Measurements from ENCODE around the gene PSMD14.
"Not testable (repeated sequence)": the region's sequence is repeated elsewhere in the genome, so short reads cannot be mapped to it uniquely, and the experiment has no call there.

PSMD14 gene

GRCh38 chr2:161308178-161308955, at the start of gene PSMD14:
Gene PSMD14 (plus strand): TSS chr2:161308425. CDS start chr2:161318826, 10,401 bp downstream.
- peak; percentile 83 for DNase-seq

GRCh38 chr2:161265874-161266273, 42.4 kb upstream of the PSMD14 start:
- no peak for DNase-seq

GRCh38 chr2:161269111-161269510, 39.1 kb upstream of the PSMD14 start:
- DNase-seq, result no peak

GRCh38 chr2:161273038-161273760, 35.0 kb upstream of the PSMD14 start:
- no peak for DNase-seq

- not testable (repeated sequence) for DNase-seq
Observed at GRCh38 chr2:161278564-161279229, 29.5 kb upstream of the PSMD14 start.

- not testable (repeated sequence) for DNase-seq
Observed at GRCh38 chr2:161279230-161279815, 28.9 kb upstream of the PSMD14 start.

GRCh38 chr2:161280906-161281323, 27.3 kb upstream of the PSMD14 start:
- not testable (repeated sequence) for DNase-seq

- DNase-seq, result not testable (repeated sequence)
Observed at GRCh38 chr2:161281615-161282310, 26.5 kb upstream of the PSMD14 start.

GRCh38 chr2:161282311-161282644, 25.9 kb upstream of the PSMD14 start:
- DNase-seq, result not testable (repeated sequence)

- DNase-seq, result no peak
Observed at GRCh38 chr2:161283926-161284325, 24.3 kb upstream of the PSMD14 start.

- no peak for DNase-seq
Observed at GRCh38 chr2:161303535-161304050, 4.6 kb upstream of the PSMD14 start.

- DNase-seq, result no peak
Observed at GRCh38 chr2:161306919-161307318, 1.3 kb upstream of the PSMD14 start.

GRCh38 chr2:161307676-161308075, 549 bp upstream of the PSMD14 start:
- DNase-seq, result no peak

GRCh38 chr2:161312996-161313395, 4.8 kb downstream of the PSMD14 start:
- DNase-seq, result no peak

GRCh38 chr2:161315380-161315779, 7.2 kb downstream of the PSMD14 start:
- DNase-seq, result no peak

GRCh38 chr2:161316701-161317100, 8.5 kb downstream of the PSMD14 start:
- DNase-seq, result no peak

GRCh38 chr2:161321944-161322648, 13.9 kb downstream of the PSMD14 start:
- no peak for DNase-seq

GRCh38 chr2:161324876-161325275, 16.7 kb downstream of the PSMD14 start:
- DNase-seq, result no peak

- no peak for DNase-seq
Observed at GRCh38 chr2:161327582-161327981, 19.4 kb downstream of the PSMD14 start.

GRCh38 chr2:161332371-161332967, 24.2 kb downstream of the PSMD14 start:
- no peak for DNase-seq

- no peak for DNase-seq
Observed at GRCh38 chr2:161335626-161336025, 27.4 kb downstream of the PSMD14 start.

All from activated effector memory CD4-positive, alpha-beta T cell treated with Interleukin-2 at 50 U/mL for 16 hours (primary cell).